Measurements from ENCODE around the gene NOVA1.

The NOVA1 gene

DNA sequence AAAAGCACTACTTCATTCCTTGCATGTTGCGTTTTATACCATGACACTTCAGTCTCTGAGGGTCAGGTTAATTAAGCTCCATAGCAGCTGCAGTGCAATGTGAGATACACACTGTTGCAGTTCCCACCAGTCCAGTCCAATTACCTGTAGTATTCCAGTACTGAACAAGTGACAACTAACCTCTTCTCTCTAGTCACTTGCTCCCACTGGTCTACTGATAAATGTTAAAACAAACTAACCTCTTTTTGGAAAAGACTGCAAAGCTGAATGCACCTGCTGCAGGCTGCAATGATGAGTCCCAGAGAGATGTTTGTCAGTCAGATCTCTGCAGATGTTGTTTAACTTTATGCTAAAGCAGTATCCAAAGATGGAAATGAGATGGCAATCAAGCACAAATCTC, 7.9 kb downstream of the NOVA1 start:
- peak; percentile 18 for DNase-seq

GRCh38 chr14:26577711-26578110, 20.1 kb downstream of the NOVA1 start:
- DNase-seq: no peak

- DNase-seq: no peak
Observed at GRCh38 chr14:26554069-26554772, 43.6 kb downstream of the NOVA1 start.

DNA sequence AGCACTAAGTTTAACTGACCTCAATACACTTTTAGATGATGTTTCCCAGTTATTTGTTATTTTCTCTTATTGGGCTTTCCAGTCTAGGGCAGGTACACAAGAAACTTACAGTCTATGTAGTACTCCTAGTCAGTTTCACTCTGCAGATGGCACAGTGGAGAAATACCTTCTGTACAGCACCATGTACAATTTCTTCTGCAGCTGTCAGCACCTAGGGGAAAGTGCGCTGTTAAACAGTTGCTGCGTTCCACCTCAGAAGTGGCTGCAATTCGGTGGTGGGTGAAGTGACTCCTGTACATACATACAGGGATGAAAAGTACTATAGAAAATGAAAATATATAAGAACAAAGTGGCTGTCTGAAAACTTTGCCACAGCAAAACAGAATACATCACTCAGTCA, 48.3 kb downstream of the NOVA1 start:
- DNase-seq: no peak

DNA sequence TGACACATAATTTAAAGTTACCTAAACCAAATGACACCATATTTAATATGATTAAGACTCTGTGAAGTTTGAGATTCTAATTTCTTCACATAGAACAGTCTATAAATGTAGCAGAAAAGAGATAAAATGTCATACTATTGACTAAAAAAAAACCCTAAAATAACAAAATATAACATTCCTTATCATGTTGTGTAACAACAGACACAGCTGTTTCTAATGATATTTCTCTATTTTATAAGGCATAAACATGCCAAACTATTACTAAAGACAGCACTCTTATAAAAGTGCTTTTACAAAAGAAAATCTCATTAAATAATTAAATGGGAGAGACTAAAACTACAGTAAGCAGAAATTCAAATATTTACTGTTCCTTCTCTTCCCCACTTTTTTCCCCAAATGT, 49.4 kb downstream of the NOVA1 start:
- DNase-seq: no peak

DNA sequence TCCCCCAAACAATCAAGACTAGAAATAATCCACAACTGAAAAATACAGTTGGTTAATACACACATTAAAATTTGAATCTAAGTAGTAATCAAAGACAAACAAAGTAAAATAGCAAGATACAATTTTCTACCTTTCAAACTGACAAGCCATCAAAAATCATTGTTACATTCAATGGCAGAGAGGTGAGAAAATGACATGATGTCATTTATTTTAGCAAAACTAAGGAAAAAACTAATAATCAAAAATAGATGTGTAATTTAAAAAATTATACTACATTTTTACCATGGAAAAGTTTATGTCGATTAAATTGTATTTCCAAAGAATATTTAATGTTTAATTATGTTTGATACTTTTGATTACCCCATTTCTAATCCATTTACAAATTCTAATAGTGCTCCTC, 59.7 kb downstream of the NOVA1 start:
- no peak for DNase-seq

- no peak for DNase-seq
Observed at GRCh38 chr14:26531894-26532293, 65.9 kb downstream of the NOVA1 start.

GRCh38 chr14:26528415-26529182, 69.2 kb downstream of the NOVA1 start:
- no peak for DNase-seq

DNA sequence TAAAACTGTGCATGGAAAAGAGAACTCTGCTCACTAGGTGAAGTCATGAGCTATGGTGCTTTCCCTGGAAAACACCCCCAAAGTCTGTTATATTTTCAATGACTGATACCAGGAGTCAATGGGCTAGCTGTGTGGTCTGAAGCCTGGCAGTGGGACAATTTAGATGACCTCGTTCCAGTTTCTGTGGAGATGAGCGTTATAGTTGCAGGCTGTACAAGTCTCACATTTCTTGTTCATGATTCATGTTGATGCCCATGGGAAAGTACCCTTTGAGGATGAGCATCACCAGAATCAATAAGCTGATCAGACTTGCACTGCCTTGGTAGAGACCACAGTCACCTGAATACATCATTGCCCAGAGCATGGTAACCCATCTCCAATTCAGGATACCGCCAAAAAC, 70.7 kb downstream of the NOVA1 start:
- no peak for DNase-seq

GRCh38 chr14:26526137-26526536, 71.7 kb downstream of the NOVA1 start:
- DNase-seq: no peak

DNA sequence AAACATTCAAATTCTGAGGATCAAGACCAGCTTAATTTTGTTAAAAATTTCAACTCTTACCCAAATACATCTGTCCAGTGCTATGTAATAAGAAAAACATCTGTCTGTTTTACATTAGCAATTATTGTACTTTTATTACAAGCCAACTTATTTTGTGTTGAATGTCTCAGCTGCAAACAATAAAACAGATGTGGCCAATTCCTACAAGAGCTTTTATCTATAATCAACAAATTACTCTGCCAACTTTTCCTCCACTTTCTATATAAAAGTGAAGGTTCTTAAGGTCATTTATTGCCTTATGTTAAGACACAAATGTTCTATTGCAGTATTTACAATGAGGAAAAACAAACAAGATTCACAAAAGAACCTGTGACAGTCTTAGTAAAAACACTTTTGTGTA, 72.7 kb downstream of the NOVA1 start:
- DNase-seq: no peak

DNA sequence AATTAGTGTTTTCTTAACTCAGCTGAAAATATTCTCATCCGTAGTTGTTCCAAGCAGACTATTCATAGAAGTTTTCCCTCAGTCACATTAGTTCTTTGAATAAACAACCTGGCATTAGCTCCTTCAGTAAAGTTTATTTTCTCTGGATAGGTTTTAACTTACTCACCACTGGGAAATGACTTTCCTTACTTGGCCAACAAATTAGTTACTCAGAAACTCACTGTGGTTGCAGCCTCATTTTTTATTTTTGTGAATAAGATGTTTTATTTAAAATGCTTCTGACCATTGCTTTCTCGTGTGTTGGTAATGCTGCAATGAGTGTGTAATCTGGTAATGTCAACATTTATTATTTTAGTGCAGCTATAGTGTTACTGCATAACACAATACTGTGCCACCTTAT, 74.9 kb downstream of the NOVA1 start:
- no peak for DNase-seq

GRCh38 chr14:26517771-26518170, 80.1 kb downstream of the NOVA1 start:
- no peak for DNase-seq

DNA sequence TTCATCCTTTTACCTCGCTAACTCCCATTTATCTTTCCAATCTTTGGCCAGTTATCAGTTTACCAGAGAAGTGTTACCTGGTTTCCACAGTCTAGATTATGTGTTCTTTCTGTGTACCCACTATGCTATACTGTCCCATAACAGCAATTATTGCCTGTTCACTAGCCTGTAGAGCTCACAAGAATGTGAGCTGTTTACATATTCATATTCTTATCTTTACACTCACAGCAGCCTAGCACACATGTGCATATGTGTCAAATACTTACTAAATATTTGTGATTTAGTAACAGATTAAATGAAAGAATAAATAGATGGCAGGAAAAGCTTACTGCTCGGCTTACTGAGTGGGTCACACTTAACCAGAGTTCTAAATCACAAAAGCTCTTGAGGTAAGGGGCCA, 97.8 kb downstream of the NOVA1 start:
- no peak for DNase-seq

- no peak for DNase-seq
Observed at GRCh38 chr14:26499546-26499945, 98.3 kb downstream of the NOVA1 start.

DNA sequence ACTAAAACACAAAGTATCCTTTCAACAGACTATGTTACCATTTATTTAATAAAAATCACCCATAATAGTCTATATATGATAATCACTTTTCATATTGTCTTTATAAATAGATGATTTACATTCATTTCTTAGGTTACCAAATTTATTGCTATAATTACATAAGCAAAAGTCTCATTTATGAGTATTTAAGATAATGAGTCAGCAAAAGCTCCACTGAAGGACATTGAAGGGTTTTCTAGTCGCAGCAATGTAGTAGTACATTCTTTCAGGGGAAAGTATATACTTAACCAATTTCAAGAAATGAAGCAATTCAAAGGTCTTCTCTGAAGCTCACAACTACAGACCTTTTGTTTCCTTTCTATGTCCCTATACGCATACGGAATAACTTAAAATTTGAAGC, 110.9 kb downstream of the NOVA1 start:
- no peak for DNase-seq

GRCh38 chr14:26484562-26484961, 113.3 kb downstream of the NOVA1 start:
- no peak for DNase-seq

GRCh38 chr14:26478967-26479366, 118.9 kb downstream of the NOVA1 start:
- DNase-seq: no peak

DNA sequence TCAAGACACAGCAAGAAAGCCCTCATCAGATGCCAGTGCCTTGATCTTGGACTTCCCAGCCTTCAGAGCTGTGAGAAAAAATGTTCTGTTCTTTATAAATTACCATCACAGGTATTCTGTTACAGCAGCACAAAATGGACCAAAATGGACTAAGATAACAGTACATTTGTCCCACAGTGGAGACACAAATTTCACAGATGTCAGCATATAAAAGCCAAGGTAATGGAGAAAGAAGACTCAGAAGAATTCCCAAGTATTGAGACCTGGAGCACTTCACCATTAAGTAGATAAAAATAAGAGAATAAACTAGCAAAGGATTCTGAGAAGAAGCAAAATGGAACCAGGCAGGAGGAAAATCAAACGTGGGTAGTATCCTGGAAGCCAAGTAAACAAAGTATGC, 131.0 kb downstream of the NOVA1 start:
- no peak for DNase-seq

DNA sequence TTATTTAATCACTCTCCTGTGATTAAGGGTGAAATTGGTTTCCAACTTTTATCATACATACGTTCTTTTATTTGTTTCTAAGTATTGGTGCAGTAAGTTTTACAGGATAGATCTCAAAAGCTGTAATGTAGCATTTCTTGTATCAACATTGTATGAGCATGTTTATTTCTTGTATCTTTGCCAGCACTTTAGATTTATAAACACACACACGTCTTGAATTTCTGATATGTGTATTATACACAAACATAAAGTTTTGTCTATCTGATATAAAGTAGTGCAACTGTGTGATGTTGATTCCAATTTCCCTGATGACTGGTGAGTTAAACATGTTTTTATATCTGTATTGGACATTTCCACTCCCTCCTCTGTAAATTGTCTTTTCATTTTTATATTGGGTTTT, 134.7 kb downstream of the NOVA1 start:
- DNase-seq: no peak

- no peak for DNase-seq
Observed at GRCh38 chr14:26454105-26454504, 143.7 kb downstream of the NOVA1 start.

DNA sequence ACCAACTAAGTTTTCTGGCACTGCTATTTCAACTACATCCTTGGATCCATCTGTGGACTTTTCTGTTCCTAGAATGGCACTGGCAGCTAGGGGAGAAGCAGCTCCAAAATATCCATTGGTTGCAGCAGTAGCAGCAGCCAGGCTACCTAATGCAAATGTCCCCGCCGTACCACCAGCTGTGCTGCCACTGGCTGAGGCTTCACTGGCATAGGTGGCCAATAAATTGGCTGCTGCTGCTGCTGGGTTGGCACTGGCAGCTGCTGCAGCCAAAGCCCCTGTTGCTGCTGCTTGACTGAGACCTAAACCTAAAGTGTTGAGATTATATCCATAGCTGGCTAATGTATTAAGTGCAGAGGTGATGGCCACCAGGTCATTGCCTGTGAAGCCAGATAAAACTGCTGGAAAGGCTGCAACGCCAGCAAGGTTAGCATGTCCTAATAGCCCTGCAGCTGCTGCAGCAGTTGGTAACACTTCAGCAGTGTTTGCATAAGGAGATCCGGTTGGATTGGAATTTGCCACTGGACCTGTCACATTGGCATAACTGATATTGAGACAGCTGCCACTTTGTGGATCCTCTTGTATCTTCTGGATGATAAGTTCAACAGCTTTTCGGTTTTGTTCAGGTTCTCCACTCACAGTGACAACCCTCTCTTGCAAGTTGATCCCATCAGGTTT, 149.5 kb downstream of the NOVA1 start:
- DNase-seq: no peak

GRCh38 chr14:26444822-26445221, 153.0 kb downstream of the NOVA1 start:
- no peak for DNase-seq

DNA sequence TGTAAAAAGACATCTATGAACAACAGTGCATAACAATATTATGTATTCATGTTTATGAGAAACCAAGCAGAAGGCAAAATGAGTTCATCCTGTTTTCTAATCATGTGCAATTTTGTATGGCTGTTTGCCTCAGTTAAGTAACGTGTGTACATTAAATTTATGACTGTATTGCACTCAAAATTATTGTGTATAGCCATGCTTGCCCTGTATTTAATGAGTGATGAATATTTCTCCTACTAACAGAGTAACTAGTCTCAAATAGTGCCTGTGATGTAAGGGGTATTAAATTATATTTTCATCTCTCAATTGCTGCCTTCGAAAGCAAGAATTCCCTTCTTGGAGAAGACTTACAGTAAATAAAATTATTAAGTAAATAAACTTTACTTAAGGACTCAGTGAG, 154.2 kb downstream of the NOVA1 start:
- DNase-seq: no peak

Measured in NCI-H82 (cell line).